Erythroblast (primary cell): ENCODE measurements around the gene TBX1.

Source experiments
- GATA1 ChIP-seq: IDR thresholded peaks from 2 replicates; pipeline ENCODE4 v1.6.1; 2011; ENCODE audit warnings: low read depth, mild to moderate bottlenecking, control low read depth, low read length, moderate library complexity
- POLR2A ChIP-seq: IDR thresholded peaks from 2 replicates; pipeline ENCODE4 v1.6.1; 2011; ENCODE audit warnings: mild to moderate bottlenecking, low read length

GRCh38 chr22:19722982-19723231, 37.7 kb upstream of the TBX1 start:
- TF ChIP-seq POLR2A: no peak
- no peak for TF ChIP-seq GATA1
